Hepatocyte (in vitro differentiated cells): ENCODE results near the gene TCF12. TPM values are rescaled to one million over a fixed set of nuclear protein-coding genes. Genes with fewer than 3 reads are reported as not detected.

Source experiments
- DNase-seq: peaks from one replicate; pipeline ENCODE4 v3.0.0-alpha.2; 2016; ENCODE audit warnings: low spot score
- H2AFZ ChIP-seq: fragments of 200-600 bp; sonication (generic); 2 replicates; pipeline ENCODE4 v1.6.0; 2016; ENCODE audit warnings: antibody characterized with exemption, mild to moderate bottlenecking
- H3K27ac ChIP-seq: fragments of 200-600 bp; sonication (generic); 2 replicates; pipeline ENCODE4 v1.5.1; 2016; ENCODE audit warnings: mild to moderate bottlenecking
- H3K27me3 ChIP-seq: fragments of 200-600 bp; sonication (generic); 2 replicates; pipeline ENCODE4 v1.6.1; 2016
- H3K36me3 ChIP-seq: fragments of 200-600 bp; sonication (generic); replicated peaks from 2 replicates; pipeline ENCODE4 v1.5.1; 2016; ENCODE audit warnings: low read depth; ENCODE audit not compliant: insufficient read depth
- H3K4me1 ChIP-seq: fragments of 200-600 bp; sonication (generic); 2 replicates; pipeline ENCODE4 v1.5.1; 2016; ENCODE audit warnings: mild to moderate bottlenecking, moderate library complexity; ENCODE audit not compliant: insufficient read depth
- H3K4me2 ChIP-seq: fragments of 200-600 bp; sonication (generic); 2 replicates; pipeline ENCODE4 v1.6.0; 2016
- H3K4me3 ChIP-seq: fragments of 200-600 bp; sonication (generic); 2 replicates; pipeline ENCODE4 v1.5.1; 2016; ENCODE audit warnings: mild to moderate bottlenecking
- H3K79me2 ChIP-seq: fragments of 200-600 bp; sonication (generic); 2 replicates; pipeline ENCODE4 v1.6.0; 2017; ENCODE audit warnings: mild to moderate bottlenecking
- H3K9me2 ChIP-seq: fragments of 200-600 bp; sonication (generic); replicated peaks from 2 replicates; pipeline ENCODE4 v1.6.0; 2017; ENCODE audit warnings: mild to moderate bottlenecking; ENCODE audit not compliant: insufficient read depth
- H3K9me3 ChIP-seq: fragments of 200-600 bp; sonication (generic); 2 replicates; pipeline ENCODE4 v1.5.1; 2016; ENCODE audit warnings: low read depth, mild to moderate bottlenecking
- H4K20me1 ChIP-seq: fragments of 200-600 bp; sonication (generic); 2 replicates; pipeline ENCODE4 v1.6.0; 2016; ENCODE audit warnings: mild to moderate bottlenecking; ENCODE audit not compliant: insufficient read depth, poor library complexity, severe bottlenecking
- EZH2 ChIP-seq: fragments of 200-600 bp; sonication (generic); IDR thresholded peaks from 2 replicates; pipeline ENCODE4 v1.6.1; 2016; ENCODE audit warnings: antibody characterized with exemption, mild to moderate bottlenecking, borderline replicate concordance
- EZH2phosphoT487 ChIP-seq: fragments of 200-600 bp; sonication (generic); IDR thresholded peaks from one replicate; pipeline ENCODE4 v1.6.1; 2018; ENCODE audit warnings: antibody characterized with exemption, mild to moderate bottlenecking, low read depth, moderate library complexity; ENCODE audit not compliant: unreplicated experiment, severe bottlenecking
- whole genome bisulfite sequencing: methylation state at CpG from one replicate; pipeline ENCODE4 v1.1.6; 2016; ENCODE audit warnings: low lambda C conversion rate; ENCODE audit errors: missing lambda C conversion rate; 5-methylcytosine and 5-hydroxymethylcytosine counted together
- polyA plus RNA-seq: library from polyadenylated mRNA; unstranded; fragments of >200 nt; fragmentation: Nextera tagmentation; extraction: Ambion mirVana; gene quantifications from 2 replicates; pipeline ENCODE4 v1.2.1, GENCODE V29; 2016
- total RNA-seq: library from RNA; depleted of rRNA; stranded (reverse); fragments of >200 nt; gene quantifications from 2 replicates; pipeline ENCODE4 v1.2.3, GENCODE V29; 2014
- TF ChIP-seq, protein P1 (sequence below): fragments of 200-600 bp; sonication (generic); IDR thresholded peaks from 2 replicates; pipeline ENCODE4 v1.5.1; 2016; ENCODE audit warnings: antibody characterized with exemption, mild to moderate bottlenecking; ENCODE audit not compliant: poor library complexity

TCF12 gene
- total and polyA plus RNA-seq, 2 experiments from 2014 or later, result 42.0 to 93.2 TPM

DNA sequence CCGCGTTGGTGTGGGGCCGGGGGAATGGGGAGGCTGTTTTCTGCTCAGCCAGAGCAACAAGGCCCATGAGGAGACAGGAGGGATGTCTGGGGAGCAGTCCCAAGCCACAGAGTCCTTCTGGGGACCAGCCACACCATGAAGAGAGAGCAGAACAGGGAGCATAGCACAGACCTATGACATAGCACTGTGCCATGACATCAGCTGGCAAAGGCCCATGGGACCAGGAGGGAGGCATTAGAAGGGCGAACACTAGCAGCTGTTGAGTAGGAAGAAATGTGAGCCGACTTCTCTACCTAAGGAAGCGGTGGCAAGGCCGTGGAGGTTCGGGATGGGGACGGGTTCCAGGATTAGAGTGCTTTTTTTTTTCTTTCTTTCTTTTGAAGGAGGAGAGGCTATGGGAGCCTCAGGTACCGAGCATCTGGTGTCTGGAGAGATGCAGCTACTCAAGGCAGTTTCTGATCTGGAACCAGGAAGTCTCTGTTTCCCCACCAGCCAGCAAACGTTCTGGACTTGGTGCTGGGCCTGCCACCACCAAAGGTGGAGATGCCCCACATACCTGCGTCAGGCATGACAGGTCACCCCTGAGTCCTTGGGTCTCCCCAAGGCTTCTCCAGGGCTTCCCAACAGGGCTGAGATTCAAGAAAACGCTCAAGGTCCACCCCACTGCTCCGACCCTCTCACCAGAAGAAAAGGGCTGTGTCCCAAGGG lies 380.6 kb downstream of the TCF12 start:
- no peaks in the 10 kb centered on the region for H4K20me1 ChIP-seq
- H3K4me3 ChIP-seq, result no peak overlapping the region
- H3K36me3 ChIP-seq, result no peaks in the 10 kb centered on the region
- no peak overlapping the region for H2AFZ ChIP-seq
- 92% methylated on average over 14 of the region's 14 CpGs for WGBS
- no peak for DNase-seq
- no peak for TF ChIP-seq EZH2phosphoT487
- TF ChIP-seq, protein P1, sequence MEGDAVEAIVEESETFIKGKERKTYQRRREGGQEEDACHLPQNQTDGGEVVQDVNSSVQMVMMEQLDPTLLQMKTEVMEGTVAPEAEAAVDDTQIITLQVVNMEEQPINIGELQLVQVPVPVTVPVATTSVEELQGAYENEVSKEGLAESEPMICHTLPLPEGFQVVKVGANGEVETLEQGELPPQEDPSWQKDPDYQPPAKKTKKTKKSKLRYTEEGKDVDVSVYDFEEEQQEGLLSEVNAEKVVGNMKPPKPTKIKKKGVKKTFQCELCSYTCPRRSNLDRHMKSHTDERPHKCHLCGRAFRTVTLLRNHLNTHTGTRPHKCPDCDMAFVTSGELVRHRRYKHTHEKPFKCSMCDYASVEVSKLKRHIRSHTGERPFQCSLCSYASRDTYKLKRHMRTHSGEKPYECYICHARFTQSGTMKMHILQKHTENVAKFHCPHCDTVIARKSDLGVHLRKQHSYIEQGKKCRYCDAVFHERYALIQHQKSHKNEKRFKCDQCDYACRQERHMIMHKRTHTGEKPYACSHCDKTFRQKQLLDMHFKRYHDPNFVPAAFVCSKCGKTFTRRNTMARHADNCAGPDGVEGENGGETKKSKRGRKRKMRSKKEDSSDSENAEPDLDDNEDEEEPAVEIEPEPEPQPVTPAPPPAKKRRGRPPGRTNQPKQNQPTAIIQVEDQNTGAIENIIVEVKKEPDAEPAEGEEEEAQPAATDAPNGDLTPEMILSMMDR, result no peak
- TF ChIP-seq EZH2, result no peak
- no peaks in the 10 kb centered on the region for H3K27me3 ChIP-seq
- H3K4me2 ChIP-seq, result no peak overlapping the region
- H3K9me2 ChIP-seq, result no peaks in the 10 kb centered on the region
- no peaks in the 10 kb centered on the region for H3K9me3 ChIP-seq
- H3K27ac ChIP-seq, result no peak overlapping the region
- H3K4me1 ChIP-seq, result no peaks in the 10 kb centered on the region
- H3K79me2 ChIP-seq, result no peaks in the 10 kb centered on the region

DNA sequence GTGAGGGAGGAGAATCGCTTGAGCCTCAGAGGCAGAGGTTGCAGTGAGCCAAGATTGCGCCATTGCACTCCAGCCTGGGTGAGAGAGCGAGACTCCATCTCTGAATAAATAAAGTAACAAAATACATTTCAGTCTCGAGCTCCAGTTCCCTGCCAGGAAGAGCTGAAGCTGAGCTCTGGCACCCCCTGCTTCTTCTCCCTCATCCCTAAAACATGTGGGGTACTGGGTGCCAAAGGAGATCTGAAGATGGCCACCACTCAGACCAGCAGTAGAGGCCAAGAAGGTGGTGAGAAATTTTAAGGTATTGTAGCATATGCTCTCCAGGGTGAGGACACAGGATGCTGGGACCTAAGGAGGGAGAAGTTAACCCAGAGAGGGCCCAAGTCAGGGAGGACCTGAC lies 382.9 kb downstream of the TCF12 start:
- Histone ChIP-seq H2AFZ (no peak overlapping the region), H3K4me1 (peaks cover 7% of the 10 kb centered on the region), H3K79me2 (no peaks in the 10 kb centered on the region), H3K36me3 (no peaks in the 10 kb centered on the region), H3K27me3 (no peaks in the 10 kb centered on the region), H4K20me1 (no peaks in the 10 kb centered on the region), H3K9me2 (no peaks in the 10 kb centered on the region), H3K9me3 (no peaks in the 10 kb centered on the region), H3K27ac (no peak overlapping the region), H3K4me3 (no peak overlapping the region), H3K4me2 (no peak overlapping the region)
- TF ChIP-seq EZH2 (no peak), EZH2phosphoT487 (no peak)
- TF ChIP-seq, protein P1, result no peak
- DNase-seq, result no peak
- 74% methylated on average over 4 of the region's 4 CpGs for WGBS

DNA sequence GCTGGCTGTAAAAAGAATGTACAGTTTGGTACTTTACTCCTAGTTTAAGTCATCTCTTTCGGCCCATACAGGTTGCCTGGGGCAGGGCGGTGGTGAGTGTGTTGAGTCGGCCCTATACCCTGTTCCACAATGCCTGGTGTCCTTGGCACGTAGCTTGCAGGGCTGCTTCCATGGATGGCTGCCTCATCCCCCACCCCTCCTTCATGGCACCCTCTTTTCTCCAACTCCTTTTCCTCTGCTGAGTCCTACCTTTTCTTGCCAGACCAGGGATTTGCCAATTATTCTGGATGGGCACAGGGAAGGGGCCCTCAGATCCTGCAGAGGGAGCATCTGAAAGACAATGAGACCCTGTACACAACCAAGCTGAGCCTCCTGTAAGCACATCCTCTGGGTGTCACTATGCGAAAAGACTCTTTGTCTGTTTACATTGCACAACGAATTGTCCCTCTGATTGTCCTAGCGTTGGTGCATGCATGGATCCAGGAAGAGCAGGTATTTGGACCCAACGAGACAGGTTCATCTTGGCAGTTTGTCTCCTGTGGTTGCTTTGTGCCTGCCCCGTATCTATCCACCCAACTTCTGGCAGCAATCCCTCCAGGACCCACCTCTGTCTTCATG lies 384.3 kb downstream of the TCF12 start:
- no peaks in the 10 kb centered on the region for H3K9me3 ChIP-seq
- H3K27ac ChIP-seq, result no peak overlapping the region
- no peak for TF ChIP-seq EZH2phosphoT487
- TF ChIP-seq EZH2, result no peak
- TF ChIP-seq, protein P1, result no peak
- H3K4me2 ChIP-seq, result no peak overlapping the region
- WGBS, result 81% methylated on average over 9 of the region's 9 CpGs
- H2AFZ ChIP-seq, result no peak overlapping the region
- H3K27me3 ChIP-seq, result no peaks in the 10 kb centered on the region
- H3K9me2 ChIP-seq, result no peaks in the 10 kb centered on the region
- peaks cover 17% of the 10 kb centered on the region for H3K4me1 ChIP-seq
- H3K4me3 ChIP-seq, result no peak overlapping the region
- H4K20me1 ChIP-seq, result no peaks in the 10 kb centered on the region
- H3K79me2 ChIP-seq, result no peaks in the 10 kb centered on the region
- no peaks in the 10 kb centered on the region for H3K36me3 ChIP-seq
- no peak for DNase-seq
